ENCODE results near the gene LNX2. TPM values are rescaled to one million over a fixed set of nuclear protein-coding genes. Genes with fewer than 3 reads are reported as not detected.

Gene LNX2
- total RNA-seq, 1 donor from 2014 or later: 29.2 TPM

GRCh38 chr13:27625839-27626238 is 5.5 kb upstream of the LNX2 start:
- H3K36me3 ChIP-seq (ENCODE audit: control insufficient read depth, insufficient read depth, low read length): peaks cover 5% of the 10 kb centered on the region
- no peak for DNase-seq (ENCODE audit: low read depth)
- no peak for TF ChIP-seq CTCF (IDR thresholded peaks at IDR 0.05; ENCODE audit: insufficient read depth, low read length, severe bottlenecking)
- no peak for FAIRE-seq
- H3K27me3 ChIP-seq (ENCODE audit: control insufficient read depth, insufficient read depth, low read length): no peaks in the 10 kb centered on the region
- H3K4me3 ChIP-seq (ENCODE audit: low read depth, low read length): no peak overlapping the region

GRCh38 chr13:27624071-27624470 is 3.7 kb upstream of the LNX2 start:
- peaks cover 5% of the 10 kb centered on the region for H3K36me3 ChIP-seq (ENCODE audit: control insufficient read depth, insufficient read depth, low read length)
- TF ChIP-seq CTCF (IDR thresholded peaks at IDR 0.05; ENCODE audit: insufficient read depth, low read length, severe bottlenecking): no peak
- no peak overlapping the region for H3K4me3 ChIP-seq (ENCODE audit: low read depth, low read length)
- H3K27me3 ChIP-seq (ENCODE audit: control insufficient read depth, insufficient read depth, low read length): no peaks in the 10 kb centered on the region
- no peak for FAIRE-seq
- no peak for DNase-seq (ENCODE audit: low read depth)

- no peaks in the 10 kb centered on the region for H3K27me3 ChIP-seq (ENCODE audit: control insufficient read depth, insufficient read depth, low read length)
- H3K4me3 ChIP-seq (ENCODE audit: low read depth, low read length): peak overlapping the region; percentile 63
- no peak for DNase-seq (ENCODE audit: low read depth)
- peaks cover 5% of the 10 kb centered on the region for H3K36me3 ChIP-seq (ENCODE audit: control insufficient read depth, insufficient read depth, low read length)
- FAIRE-seq: no peak
- TF ChIP-seq CTCF (IDR thresholded peaks at IDR 0.05; ENCODE audit: insufficient read depth, low read length, severe bottlenecking): no peak
Observed at GRCh38 chr13:27622881-27623280, 2.6 kb upstream of the LNX2 start.

GRCh38 chr13:27622102-27622820 is 1.9 kb upstream of the LNX2 start:
- Histone ChIP-seq H3K36me3 (ENCODE audit: control insufficient read depth, insufficient read depth, low read length) (peaks cover 5% of the 10 kb centered on the region), H3K4me3 (ENCODE audit: low read depth, low read length) (peak overlapping the region; percentile 63), H3K27me3 (ENCODE audit: control insufficient read depth, insufficient read depth, low read length) (no peaks in the 10 kb centered on the region)
- DNase-seq (ENCODE audit: low read depth) (no peak), FAIRE-seq (no peak)
- TF ChIP-seq CTCF (IDR thresholded peaks at IDR 0.05; ENCODE audit: insufficient read depth, low read length, severe bottlenecking): no peak

- FAIRE-seq (no peak), DNase-seq (ENCODE audit: low read depth) (peak; percentile 90)
Observed at GRCh38 chr13:27621366-27622101, 1.2 kb upstream of the LNX2 start, which contains the start of gene POLR1D. TSS of gene POLR1D (plus strand) at chr13:27621892. CDS start at chr13:27621984, 92 bp downstream.

More at GRCh38 chr13:27621366-27622101, 1.2 kb upstream of the LNX2 start, which contains the start of gene POLR1D:
- no peak for TF ChIP-seq CTCF (IDR thresholded peaks at IDR 0.05; ENCODE audit: insufficient read depth, low read length, severe bottlenecking)
- Histone ChIP-seq H3K4me3 (ENCODE audit: low read depth, low read length) (peak within 1 kb of the TSS; percentile 63), H3K36me3 (ENCODE audit: control insufficient read depth, insufficient read depth, low read length) (peaks cover 5% of the 10 kb centered on the region), H3K27me3 (ENCODE audit: control insufficient read depth, insufficient read depth, low read length) (no peaks in the 10 kb centered on the region)
